HCT116 (cell line): Measurements from ENCODE around the gene EXOSC7. TPM values are rescaled to one million over a fixed set of nuclear protein-coding genes. Genes with fewer than 3 reads are reported as not detected.

Experiments
- ATAC-seq: fragments of 200-7000 bp; cut with Tn5 transposase; 2 replicates; pipeline ENCODE4 v1.9.1; 2020; ENCODE audit warnings: mild to moderate bottlenecking, moderate library complexity
- BruUV-seq: library from RNA; stranded (reverse); fragments of 400-500 nt; replicated peaks from 2 replicates; lab custom pipeline; 2021; lab: Mats Ljungman, UMichigan
- CTCF ChIA-PET: fragments of 300-600 bp; sonication (Branson Sonifier 250); formaldehyde crosslinking; loops from one replicate; lab custom pipeline; 2021; ENCODE audit warnings: antibody characterized with exemption; lab: Charles Lee
- POLR2A ChIA-PET: fragments of 300-600, 350-600 bp; sonication (Branson Sonifier 250); formaldehyde crosslinking; loops from one replicate; lab custom pipeline; 2021; ENCODE audit warnings: antibody characterized with exemption; lab: Charles Lee
- RAD21 ChIA-PET, 2 experiments: fragments of 300-600 bp; sonication (Branson Sonifier 250); formaldehyde crosslinking; loops; one replicate each; lab custom pipeline; 2023; ENCODE audit warnings: low total read pairs in 2 of 2; ENCODE audit not compliant: uncharacterized antibody in 2 of 2, unreplicated experiment in 2 of 2, low non-redundant PET in 1 of 2; lab: Charles Lee
- DNase-seq: peaks from one replicate; pipeline ENCODE4 v3.0.0-alpha.2; 2010; ENCODE audit warnings: low read depth, low spot score
- H2AFZ ChIP-seq: fragments of 200-600 bp; shearing (Covaris generic), sonication (generic); 2 replicates; pipeline ENCODE4 v1.6.1; 2017; ENCODE audit warnings: low read depth, mixed run types, mixed read lengths, antibody characterized with exemption, low read length; ENCODE audit not compliant: poor library complexity, severe bottlenecking
- H3K27ac ChIP-seq: 2 replicates; pipeline ENCODE4 v1.5.1; 2012; ENCODE audit warnings: low read depth, low read length
- H3K27me3 ChIP-seq: fragments of 200-600 bp; sonication (generic); 2 replicates; pipeline ENCODE4 v1.6.1; 2016; ENCODE audit warnings: mixed run types, low read length, mixed read lengths; ENCODE audit not compliant: insufficient read depth
- H3K36me3 ChIP-seq, 2 experiments: fragments of 200-500 bp in 1 of 2; fragments of 200-600 bp in 1 of 2; sonication (Bioruptor generic) in 1 of 2; sonication (generic) in 1 of 2; 2 replicates each; pipeline versions ENCODE4 v1.5.1 to v1.6.1; 2014 to 2016; ENCODE audit warnings: low read length in 2 of 2, inconsistent platforms in 1 of 2, mixed read lengths in 1 of 2, mixed run types in 1 of 2; ENCODE audit not compliant: insufficient read depth in 2 of 2, control insufficient read depth in 1 of 2
- H3K4me1 ChIP-seq, 2 experiments: fragments of 200-600 bp in 1 of 2; sonication (generic) in 1 of 2; 2 replicates each; pipeline versions ENCODE4 v1.5.1 to v1.6.1; 2012 to 2017; ENCODE audit warnings: low read length in 2 of 2, inconsistent platforms in 1 of 2, mild to moderate bottlenecking in 1 of 2, mixed read lengths in 1 of 2, mixed run types in 1 of 2, moderate library complexity in 1 of 2; ENCODE audit not compliant: insufficient read depth in 2 of 2, control insufficient read depth in 1 of 2
- H3K4me2 ChIP-seq: fragments of 200-600 bp; sonication (generic); 2 replicates; pipeline ENCODE4 v1.6.1; 2017; ENCODE audit warnings: mixed run types, low read length, mixed read lengths
- H3K4me3 ChIP-seq, 2 experiments: fragments of 200-600 bp in 1 of 2; sonication (generic) in 1 of 2; replicated peaks in 1 of 2; 2 replicates each; pipeline ENCODE4 v1.5.1; 2011 to 2016; ENCODE audit warnings: low read length in 2 of 2, control low read depth in 1 of 2, low read depth in 1 of 2, mild to moderate bottlenecking in 1 of 2, mixed read lengths in 1 of 2, mixed run types in 1 of 2
- H3K79me2 ChIP-seq: fragments of 200-600 bp; sonication (generic); 2 replicates; pipeline ENCODE4 v1.6.1; 2017; ENCODE audit warnings: mild to moderate bottlenecking, mixed run types, low read length, moderate library complexity, mixed read lengths; ENCODE audit not compliant: insufficient read depth
- H3K9ac ChIP-seq: fragments of 200-600 bp; sonication (generic); 2 replicates; pipeline ENCODE4 v1.6.1; 2016; ENCODE audit warnings: low read length, mixed read lengths
- H3K9me2 ChIP-seq: fragments of 200-600 bp; sonication (generic), shearing (Covaris generic); 2 replicates; pipeline ENCODE4 v1.6.1; 2017; ENCODE audit warnings: mixed run types, mild to moderate bottlenecking, moderate library complexity; ENCODE audit not compliant: insufficient read depth
- H3K9me3 ChIP-seq, 2 experiments: fragments of 200-500 bp in 1 of 2; fragments of 200-600 bp in 1 of 2; sonication (Bioruptor generic) in 1 of 2; sonication (generic) in 1 of 2; 2 replicates each; pipeline ENCODE4 v1.6.1; 2014 to 2017; ENCODE audit warnings: low read length in 2 of 2, mixed read lengths in 2 of 2, inconsistent platforms in 1 of 2, low read depth in 1 of 2, mild to moderate bottlenecking in 1 of 2, mixed run types in 1 of 2, moderate library complexity in 1 of 2; ENCODE audit not compliant: control insufficient read depth in 1 of 2, insufficient read depth in 1 of 2
- H4K20me1 ChIP-seq: fragments of 200-600 bp; sonication (generic), shearing (Covaris generic); 2 replicates; pipeline ENCODE4 v1.6.1; 2017; ENCODE audit warnings: mixed run types, mild to moderate bottlenecking, moderate library complexity; ENCODE audit not compliant: insufficient read depth
- CEBPB ChIP-seq: IDR thresholded peaks from 2 replicates; pipeline ENCODE4 v1.6.1; 2012; ENCODE audit warnings: low read depth
- EZH2 ChIP-seq: fragments of 200-600 bp; sonication (generic); IDR thresholded peaks from 2 replicates; pipeline ENCODE4 v1.6.1; 2017; ENCODE audit warnings: antibody characterized with exemption, mixed run types
- FOSL1 ChIP-seq: IDR thresholded peaks from 2 replicates; pipeline ENCODE4 v1.6.1; 2012; ENCODE audit warnings: low read depth
- JUND ChIP-seq: IDR thresholded peaks from 2 replicates; pipeline ENCODE4 v1.6.1; 2012
- POLR2A ChIP-seq: IDR thresholded peaks from 2 replicates; pipeline ENCODE4 v1.7.0; 2011; ENCODE audit warnings: borderline replicate concordance; ENCODE audit not compliant: insufficient read depth, insufficient read length; ENCODE audit errors: extremely low read depth
- POLR2AphosphoS5 ChIP-seq: IDR thresholded peaks from 2 replicates; pipeline ENCODE4 v1.6.1; 2011; ENCODE audit warnings: mild to moderate bottlenecking, low read depth, low read length, moderate library complexity
- RAD21 ChIP-seq: IDR thresholded peaks from 2 replicates; pipeline ENCODE4 v1.6.1; 2012; ENCODE audit warnings: low read depth, mild to moderate bottlenecking
- SIN3A ChIP-seq: IDR thresholded peaks from 2 replicates; pipeline ENCODE4 v1.6.1; 2012; ENCODE audit warnings: low read depth
- SP1 ChIP-seq: IDR thresholded peaks from 2 replicates; pipeline ENCODE4 v1.6.1; 2012; ENCODE audit warnings: low read depth
- SRF ChIP-seq: IDR thresholded peaks from 2 replicates; pipeline ENCODE4 v1.6.1; 2012; ENCODE audit warnings: low read depth
- TCF7L2 ChIP-seq: IDR thresholded peaks from 2 replicates; pipeline ENCODE4 v1.7.0; 2011; ENCODE audit warnings: borderline replicate concordance, inconsistent platforms; ENCODE audit not compliant: insufficient read depth, insufficient read length; ENCODE audit errors: extremely low read depth
- ZFX ChIP-seq: fragments of 450-650 bp; IDR thresholded peaks from 2 replicates; pipeline ENCODE4 v1.6.1; 2017
- ZNF274 ChIP-seq: fragments of 200-500 bp; sonication (Bioruptor generic); IDR thresholded peaks from 2 replicates; pipeline ENCODE4 v1.6.1; 2014; ENCODE audit warnings: mild to moderate bottlenecking, low read depth, low read length, inconsistent platforms
- intact Hi-C: fragments of 100-400 bp; cut with micrococcal nuclease; formaldehyde crosslinking; loops from 2 replicates; pipeline ENCODE4 v1.10.0; 2022
- total RNA-seq: library from RNA; stranded (reverse); gene quantifications from one replicate; pipeline ENCODE4 v1.2.1, GENCODE V29; 2021; ENCODE audit not compliant: unreplicated experiment
- TF ChIP-seq, protein P1 (sequence below): IDR thresholded peaks from 2 replicates; pipeline ENCODE4 v1.6.1; 2012
- TF ChIP-seq, protein P2 (sequence below), 3 experiments: fragments of 200-600 bp in 1 of 3; sonication (generic) in 1 of 3; IDR thresholded peaks in 2 of 3; conservative IDR thresholded peaks in 1 of 3; 2 replicates each; pipeline ENCODE4 v1.5.1; 2012 to 2017; ENCODE audit warnings: low read depth in 2 of 3, low read length in 2 of 3, antibody characterized with exemption in 1 of 3, borderline replicate concordance in 1 of 3, control low read depth in 1 of 3, mild to moderate bottlenecking in 1 of 3, mixed read lengths in 1 of 3, mixed run types in 1 of 3, moderate library complexity in 1 of 3; ENCODE audit not compliant: insufficient read depth in 1 of 3
- TF ChIP-seq, protein P3 (sequence below): IDR thresholded peaks from 2 replicates; pipeline ENCODE4 v1.6.1; 2012
- TF ChIP-seq, protein P4 (sequence below): IDR thresholded peaks from 2 replicates; pipeline ENCODE4 v1.6.1; 2011; ENCODE audit warnings: mild to moderate bottlenecking, low read length, moderate library complexity; ENCODE audit not compliant: insufficient replicate concordance; ENCODE audit errors: extremely low read depth

Gene EXOSC7
- total RNA-seq, 1 experiment from 2014 or later = 72.6 TPM

DNA sequence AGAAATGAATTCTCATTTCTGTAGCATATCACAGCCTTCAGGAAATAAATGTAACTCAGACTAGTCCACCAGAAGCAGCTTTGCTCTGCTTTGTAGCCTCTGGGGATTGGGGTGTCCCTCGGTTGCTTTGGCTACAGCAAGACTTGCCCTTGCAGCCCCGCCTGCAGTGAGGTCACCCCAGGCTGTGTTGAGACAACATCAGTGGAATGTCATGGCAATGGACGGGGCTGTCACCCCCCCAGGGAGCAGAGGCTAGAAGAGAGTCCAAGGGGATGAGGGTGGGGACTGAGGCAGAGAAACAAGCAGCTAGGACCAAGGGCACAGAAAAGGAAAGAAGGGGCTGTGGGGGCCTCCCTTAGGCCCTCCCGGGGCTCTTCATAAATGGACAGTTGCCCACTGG, 50.9 kb downstream of the EXOSC7 start:
- intact Hi-C loops = no loop called here
- no peak overlapping the region for H3K4me3 ChIP-seq
- DNase-seq (no peak), ATAC-seq (no peak)
- TF ChIP-seq SIN3A (no peak), ZFX (no peak)
- TF ChIP-seq, protein P1, sequence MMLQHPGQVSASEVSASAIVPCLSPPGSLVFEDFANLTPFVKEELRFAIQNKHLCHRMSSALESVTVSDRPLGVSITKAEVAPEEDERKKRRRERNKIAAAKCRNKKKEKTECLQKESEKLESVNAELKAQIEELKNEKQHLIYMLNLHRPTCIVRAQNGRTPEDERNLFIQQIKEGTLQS = no peak
- TF ChIP-seq, protein P2, sequence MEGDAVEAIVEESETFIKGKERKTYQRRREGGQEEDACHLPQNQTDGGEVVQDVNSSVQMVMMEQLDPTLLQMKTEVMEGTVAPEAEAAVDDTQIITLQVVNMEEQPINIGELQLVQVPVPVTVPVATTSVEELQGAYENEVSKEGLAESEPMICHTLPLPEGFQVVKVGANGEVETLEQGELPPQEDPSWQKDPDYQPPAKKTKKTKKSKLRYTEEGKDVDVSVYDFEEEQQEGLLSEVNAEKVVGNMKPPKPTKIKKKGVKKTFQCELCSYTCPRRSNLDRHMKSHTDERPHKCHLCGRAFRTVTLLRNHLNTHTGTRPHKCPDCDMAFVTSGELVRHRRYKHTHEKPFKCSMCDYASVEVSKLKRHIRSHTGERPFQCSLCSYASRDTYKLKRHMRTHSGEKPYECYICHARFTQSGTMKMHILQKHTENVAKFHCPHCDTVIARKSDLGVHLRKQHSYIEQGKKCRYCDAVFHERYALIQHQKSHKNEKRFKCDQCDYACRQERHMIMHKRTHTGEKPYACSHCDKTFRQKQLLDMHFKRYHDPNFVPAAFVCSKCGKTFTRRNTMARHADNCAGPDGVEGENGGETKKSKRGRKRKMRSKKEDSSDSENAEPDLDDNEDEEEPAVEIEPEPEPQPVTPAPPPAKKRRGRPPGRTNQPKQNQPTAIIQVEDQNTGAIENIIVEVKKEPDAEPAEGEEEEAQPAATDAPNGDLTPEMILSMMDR (IDR thresholded peaks at IDR 0.05 in 2 of 3, conservative IDR thresholded peaks at IDR 0.05 in 1 of 3; ENCODE audit: borderline replicate concordance in 1 of 3, insufficient read depth in 1 of 3, low read depth in 2 of 3, low read length in 2 of 3) = no peak
- no peaks in the 10 kb centered on the region for H3K79me2 ChIP-seq
- no peaks in the 10 kb centered on the region for H3K9me3 ChIP-seq
- H3K9me2 ChIP-seq = no peaks in the 10 kb centered on the region
- no peaks in the 10 kb centered on the region for H4K20me1 ChIP-seq
- no peaks in the 10 kb centered on the region; a peak in 1 of 4 replicates for H3K4me1 ChIP-seq
- RAD21 ChIA-PET = no interaction called here
- H2AFZ ChIP-seq = no peak overlapping the region
- CTCF ChIA-PET = no interaction called here
- no TSS peak for BruUV-seq
- no peak overlapping the region for H3K9ac ChIP-seq
- H3K36me3 ChIP-seq = no peaks in the 10 kb centered on the region
- no peak overlapping the region for H3K4me2 ChIP-seq
- no peak overlapping the region for H3K27ac ChIP-seq
- H3K27me3 ChIP-seq = no peaks in the 10 kb centered on the region
- POLR2A ChIA-PET = no interaction called here

DNA sequence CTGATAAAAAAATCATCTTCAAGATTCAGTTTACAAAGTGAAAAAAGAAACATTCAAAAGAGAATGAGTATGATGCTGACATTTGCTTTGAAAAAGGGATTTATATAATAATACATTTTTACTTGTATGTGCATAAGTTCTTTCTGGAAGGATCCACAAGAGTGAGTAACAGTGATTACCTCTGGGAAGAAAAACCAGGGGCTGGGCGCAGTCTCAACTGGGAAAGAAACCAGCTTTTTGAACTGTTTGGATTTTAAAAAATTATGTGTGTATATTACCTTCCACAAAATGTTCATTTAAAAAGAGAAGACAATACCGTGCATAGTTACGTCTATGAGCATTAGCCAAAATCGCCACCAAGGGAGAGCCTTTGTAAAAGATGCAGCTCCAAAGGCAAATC, 51.4 kb downstream of the EXOSC7 start:
- Histone ChIP-seq H3K36me3 (no peaks in the 10 kb centered on the region), H3K4me2 (no peak overlapping the region), H3K9me2 (no peaks in the 10 kb centered on the region), H3K9ac (no peak overlapping the region), H2AFZ (no peak overlapping the region), H3K27me3 (no peaks in the 10 kb centered on the region), H3K9me3 (no peaks in the 10 kb centered on the region), H4K20me1 (no peaks in the 10 kb centered on the region), H3K4me3 (no peak overlapping the region), H3K79me2 (no peaks in the 10 kb centered on the region), H3K4me1 (no peaks in the 10 kb centered on the region; a peak in 1 of 4 replicates), H3K27ac (no peak overlapping the region)
- ATAC-seq = no peak
- ChIA-PET POLR2A (no interaction called here), CTCF (no interaction called here), RAD21 (no interaction called here)
- no peak for DNase-seq
- intact Hi-C loops = no loop called here
- no TSS peak for BruUV-seq
- TF ChIP-seq, protein P3, sequence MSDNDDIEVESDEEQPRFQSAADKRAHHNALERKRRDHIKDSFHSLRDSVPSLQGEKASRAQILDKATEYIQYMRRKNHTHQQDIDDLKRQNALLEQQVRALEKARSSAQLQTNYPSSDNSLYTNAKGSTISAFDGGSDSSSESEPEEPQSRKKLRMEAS = no peak
- no peak for TF ChIP-seq SRF
- no peak for TF ChIP-seq POLR2A
- TF ChIP-seq JUND = no peak
- TF ChIP-seq, protein P1 = no peak
- no peak for TF ChIP-seq FOSL1
- no peak for TF ChIP-seq POLR2AphosphoS5
- no peak for TF ChIP-seq RAD21
- no peak for TF ChIP-seq CEBPB
- TF ChIP-seq, protein P4, sequence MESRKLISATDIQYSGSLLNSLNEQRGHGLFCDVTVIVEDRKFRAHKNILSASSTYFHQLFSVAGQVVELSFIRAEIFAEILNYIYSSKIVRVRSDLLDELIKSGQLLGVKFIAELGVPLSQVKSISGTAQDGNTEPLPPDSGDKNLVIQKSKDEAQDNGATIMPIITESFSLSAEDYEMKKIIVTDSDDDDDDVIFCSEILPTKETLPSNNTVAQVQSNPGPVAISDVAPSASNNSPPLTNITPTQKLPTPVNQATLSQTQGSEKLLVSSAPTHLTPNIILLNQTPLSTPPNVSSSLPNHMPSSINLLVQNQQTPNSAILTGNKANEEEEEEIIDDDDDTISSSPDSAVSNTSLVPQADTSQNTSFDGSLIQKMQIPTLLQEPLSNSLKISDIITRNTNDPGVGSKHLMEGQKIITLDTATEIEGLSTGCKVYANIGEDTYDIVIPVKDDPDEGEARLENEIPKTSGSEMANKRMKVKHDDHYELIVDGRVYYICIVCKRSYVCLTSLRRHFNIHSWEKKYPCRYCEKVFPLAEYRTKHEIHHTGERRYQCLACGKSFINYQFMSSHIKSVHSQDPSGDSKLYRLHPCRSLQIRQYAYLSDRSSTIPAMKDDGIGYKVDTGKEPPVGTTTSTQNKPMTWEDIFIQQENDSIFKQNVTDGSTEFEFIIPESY = no peak
- TF ChIP-seq SIN3A = no peak
- TF ChIP-seq EZH2 = no peak
- no peak for TF ChIP-seq TCF7L2
- TF ChIP-seq ZNF274 = no peak
- TF ChIP-seq SP1 = no peak
